B cell (primary cell): Measurements from ENCODE around the gene CNPPD1. TPM values are rescaled to one million over a fixed set of nuclear protein-coding genes. Genes with fewer than 3 reads are reported as not detected.

ENCODE experiments used
- ATAC-seq: fragments of 200-7000 bp; cut with Tn5 transposase; one replicate; pipeline ENCODE4 v1.10.0; 2021; ENCODE audit warnings: low read depth, mild to moderate bottlenecking, moderate number of reproducible peaks, moderate library complexity
- CTCF ChIA-PET: fragments of 350-600 bp; sonication (Branson Sonifier 250); formaldehyde crosslinking; loops from one replicate; lab custom pipeline; 2021; ENCODE audit warnings: antibody characterized with exemption, inconsistent platforms; lab: Charles Lee
- POLR2A ChIA-PET: fragments of 350-600 bp; sonication (Branson Sonifier 250); formaldehyde crosslinking; loops from one replicate; lab custom pipeline; 2021; ENCODE audit warnings: antibody characterized with exemption; lab: Charles Lee
- DNase-seq: peaks from one replicate; pipeline ENCODE4 v3.0.0; 2013
- H2AFZ ChIP-seq: 2 replicates; pipeline ENCODE4 v1.6.1; 2012; ENCODE audit warnings: mild to moderate bottlenecking, low read depth, low read length; ENCODE audit not compliant: insufficient read depth, poor library complexity, severe bottlenecking
- H3K27ac ChIP-seq, 2 donors: 1 replicate in 1 of 2; 2 replicates in 1 of 2; pipeline ENCODE4 v1.5.1; 2012 to 2013; ENCODE audit warnings: low read length in 2 of 2, mild to moderate bottlenecking in 2 of 2, moderate library complexity in 1 of 2
- H3K27me3 ChIP-seq, 4 experiments: fragments of 200-600 bp in 1 of 4; sonication (generic) in 1 of 4; replicated peaks in 1 of 4; 1 replicate in 2 of 4; 2 replicates in 2 of 4; pipeline versions ENCODE4 v1.6.1 to v1.7.0; 2013 to 2016; ENCODE audit warnings: low read length in 3 of 4, mild to moderate bottlenecking in 2 of 4, mixed read lengths in 1 of 4, moderate library complexity in 1 of 4; ENCODE audit not compliant: insufficient read depth in 4 of 4, control insufficient read depth in 3 of 4; ENCODE audit errors: control extremely low read depth in 1 of 4
- H3K36me3 ChIP-seq, 2 experiments: replicated peaks in 1 of 2; 1 replicate in 1 of 2; 2 replicates in 1 of 2; pipeline versions ENCODE4 v1.6.1 to v1.7.1; 2013; ENCODE audit warnings: low read length in 1 of 2; ENCODE audit not compliant: insufficient read depth in 2 of 2, control insufficient read depth in 1 of 2; ENCODE audit errors: control extremely low read depth in 1 of 2, extremely low read depth in 1 of 2
- H3K4me1 ChIP-seq, 2 donors: fragments of 200-600 bp in 1 of 2; sonication (generic) in 1 of 2; 1 replicate in 1 of 2; 2 replicates in 1 of 2; pipeline versions ENCODE4 v1.5.1 to v1.6.1; 2013 to 2017; ENCODE audit warnings: low read length in 2 of 2; ENCODE audit not compliant: control insufficient read depth in 2 of 2, insufficient read depth in 2 of 2
- H3K4me2 ChIP-seq: replicated peaks from 2 replicates; pipeline ENCODE3; 2012; ENCODE audit warnings: mild to moderate bottlenecking, low read depth, low read length; ENCODE audit not compliant: poor library complexity, severe bottlenecking
- H3K4me3 ChIP-seq, 5 experiments: fragments of 200-600 bp in 1 of 5; sonication (generic) in 1 of 5; 1 replicate in 3 of 5; 2 replicates in 2 of 5; pipeline versions ENCODE4 v1.5.1 to v1.7.0; 2011 to 2016; ENCODE audit warnings: low read length in 4 of 5, mild to moderate bottlenecking in 4 of 5, low read depth in 2 of 5, control low read depth in 1 of 5, moderate library complexity in 1 of 5; ENCODE audit not compliant: insufficient read depth in 1 of 5; ENCODE audit errors: control extremely low read depth in 1 of 5, extremely low read depth in 1 of 5
- H3K79me2 ChIP-seq: fragments of 200-600 bp; sonication (generic); one replicate; pipeline ENCODE4 v1.6.0; 2016; ENCODE audit warnings: low read length; ENCODE audit not compliant: control insufficient read depth, insufficient read depth
- H3K9ac ChIP-seq: fragments of 200-600 bp; sonication (generic); 2 replicates; pipeline ENCODE4 v1.6.1; 2017; ENCODE audit warnings: mild to moderate bottlenecking, low read length, moderate library complexity
- H3K9me3 ChIP-seq, 3 donors: one replicate each; pipeline versions ENCODE4 v1.6.1 to v1.7.1; 2013; ENCODE audit warnings: low read length in 2 of 3; ENCODE audit not compliant: control insufficient read depth in 2 of 3, insufficient read depth in 1 of 3; ENCODE audit errors: control extremely low read depth in 1 of 3
- H4K20me1 ChIP-seq: 2 replicates; pipeline ENCODE4 v1.6.0; 2012; ENCODE audit warnings: mild to moderate bottlenecking, low read length; ENCODE audit not compliant: insufficient read depth, control insufficient read depth, poor library complexity, severe bottlenecking
- H3K27ac Mint-ChIP-seq: one replicate; pipeline ENCODE4 v1.8.0; 2021; ENCODE audit warnings: mixed read lengths
- H3K27me3 Mint-ChIP-seq: one replicate; pipeline ENCODE4 v1.8.0; 2021; ENCODE audit warnings: mixed read lengths
- H3K4me1 Mint-ChIP-seq: one replicate; pipeline ENCODE4 v1.8.0; 2021; ENCODE audit warnings: mixed read lengths
- H3K4me3 Mint-ChIP-seq: one replicate; pipeline ENCODE4 v1.8.0; 2021; ENCODE audit warnings: mixed read lengths
- H3K9me3 Mint-ChIP-seq: one replicate; pipeline ENCODE4 v1.8.0; 2022; ENCODE audit warnings: mixed read lengths; ENCODE audit not compliant: insufficient read depth
- CTCF ChIP-seq: fragments of 200-600 bp; IDR thresholded peaks from one replicate; pipeline ENCODE4 v1.8.0; 2022; ENCODE audit warnings: antibody characterized with exemption, mild to moderate bottlenecking
- EZH2 ChIP-seq: IDR thresholded peaks from 2 replicates; pipeline ENCODE4 v1.6.1; 2012; ENCODE audit warnings: borderline replicate concordance, low read depth, mild to moderate bottlenecking, moderate library complexity, low read length; ENCODE audit not compliant: insufficient read depth, poor library complexity, severe bottlenecking
- WGBS: methylation state at CpG from one replicate; pipeline ENCODE4 v1.1.5; 2013; ENCODE audit warnings: missing lambda C conversion rate; ENCODE audit not compliant: insufficient coverage; 5-methylcytosine and 5-hydroxymethylcytosine counted together
- intact Hi-C: fragments of 100-400 bp; cut with micrococcal nuclease; formaldehyde crosslinking; loops from one replicate; pipeline ENCODE4 v1.10.0; 2022
- polyA plus RNA-seq: library from polyadenylated mRNA; depleted of rRNA; stranded (reverse); fragments of >200 nt; gene quantifications from 2 replicates; pipeline ENCODE4 v1.2.3, GENCODE V29; 2012
- total RNA-seq, 2 donors: library from RNA; stranded (reverse); fragments of 120-200 nt in 1 of 2; gene quantifications; 1 replicate in 1 of 2; 2 replicates in 1 of 2; pipeline versions ENCODE4 v1.2.3 to v1.2.4, GENCODE V29; 2013 to 2022

CNPPD1 gene
- total and polyA plus RNA-seq, 2 donors (not counting 1 experiment from before 2014, with no cell fraction given), result 150 to 159 TPM

GRCh38 chr2:219122202-219122980 lies 54.3 kb downstream of the CNPPD1 start:
- Histone ChIP-seq H3K79me2 (peaks cover 11% of the 10 kb centered on the region), H3K36me3 (peaks cover 3 to 16% of the 10 kb centered on the region in 2 experiments), H3K27me3 (no peaks in the 10 kb centered on the region), H3K4me2 (no peak overlapping the region), H3K4me1 (no peaks in the 10 kb centered on the region), H3K27ac (no peak overlapping the region), H3K4me3 (no peak overlapping the region), H3K9me3 (no peaks in the 10 kb centered on the region), H2AFZ (no peak overlapping the region), H3K9ac (no peak overlapping the region), H4K20me1 (peaks cover 59% of the 10 kb centered on the region)
- ChIA-PET POLR2A (no interaction called here), CTCF (interaction anchor here (0.6 to 5.0 kb wide), 11 partner anchors 19 to 173 kb away, joined by 3 to 75 read pairs (median 4); no protein-coding TSS in a partner anchor)
- no peaks in the 10 kb centered on the region for H3K27me3 Mint-ChIP-seq
- no peak for TF ChIP-seq EZH2
- TF ChIP-seq CTCF, result no peak
- WGBS, result 100% methylated on average over 2 of the region's 5 CpGs
- peaks cover 2% of the 10 kb centered on the region for H3K4me1 Mint-ChIP-seq
- DNase-seq (no peak), ATAC-seq (no peak)
- intact Hi-C loops, result no loop called here
- no peaks in the 10 kb centered on the region for H3K9me3 Mint-ChIP-seq
- H3K4me3 Mint-ChIP-seq, result no peak overlapping the region
- no peak overlapping the region for H3K27ac Mint-ChIP-seq

Other genes starting within 250 kb of the CNPPD1 start
- 0.12 TPM in 1 of 2 replicates, not detected in the other for gene CDK5R2, start 217.3 kb downstream of the CNPPD1 start, total RNA-seq
- gene CDK5R2, start 217.3 kb downstream of the CNPPD1 start, polyA plus RNA-seq, result not detected in 2 replicates
- gene FEV, start 191.7 kb downstream of the CNPPD1 start, total RNA-seq, result not detected in 2 replicates
- not detected in 2 replicates for gene FEV, start 191.7 kb downstream of the CNPPD1 start, polyA plus RNA-seq
- not detected in 2 replicates for gene CRYBA2, start 183.5 kb downstream of the CNPPD1 start, total RNA-seq
- not detected in 2 replicates for gene CRYBA2, start 183.5 kb downstream of the CNPPD1 start, polyA plus RNA-seq
- gene CFAP65, start 135.4 kb downstream of the CNPPD1 start, total RNA-seq, result not detected in 2 replicates
- not detected in 2 replicates for gene CFAP65, start 135.4 kb downstream of the CNPPD1 start, polyA plus RNA-seq
- gene IHH, start 116.0 kb downstream of the CNPPD1 start, total RNA-seq, result 0.22 TPM in 1 of 2 replicates, not detected in the other
- 0.15 TPM in 1 of 2 replicates, not detected in the other for gene IHH, start 116.0 kb downstream of the CNPPD1 start, polyA plus RNA-seq
- gene NHEJ1, start 16.1 kb downstream of the CNPPD1 start, total RNA-seq, result 20.3 and 25.0 TPM in 2 replicates
- gene NHEJ1, start 16.1 kb downstream of the CNPPD1 start, polyA plus RNA-seq, result 13.0 and 14.9 TPM in 2 replicates
- gene SLC23A3, start 6.9 kb downstream of the CNPPD1 start, total RNA-seq, result 15.2 and 16.6 TPM in 2 replicates
- 2.2 and 2.4 TPM in 2 replicates for gene SLC23A3, start 6.9 kb downstream of the CNPPD1 start, polyA plus RNA-seq
- gene RETREG2, start 1.4 kb upstream of the CNPPD1 start, total RNA-seq, result 86.3 and 102 TPM in 2 replicates
- 45.4 and 46.7 TPM in 2 replicates for gene RETREG2, start 1.4 kb upstream of the CNPPD1 start, polyA plus RNA-seq
- gene ZFAND2B, start 29.9 kb upstream of the CNPPD1 start, total RNA-seq, result 55.2 and 58.7 TPM in 2 replicates
- gene ZFAND2B, start 29.9 kb upstream of the CNPPD1 start, polyA plus RNA-seq, result 115 and 116 TPM in 2 replicates
- gene ABCB6, start 42.0 kb upstream of the CNPPD1 start, total RNA-seq, result 10.5 and 12.3 TPM in 2 replicates
- gene ABCB6, start 42.0 kb upstream of the CNPPD1 start, polyA plus RNA-seq, result 11.6 and 15.3 TPM in 2 replicates
- gene ATG9A, start 52.7 kb upstream of the CNPPD1 start, total RNA-seq, result 59.4 and 65.5 TPM in 2 replicates
- gene ATG9A, start 52.7 kb upstream of the CNPPD1 start, polyA plus RNA-seq, result 41.8 and 42.7 TPM in 2 replicates
- 181 and 199 TPM in 2 replicates for gene ANKZF1, start 52.9 kb upstream of the CNPPD1 start, total RNA-seq
- 152 and 180 TPM in 2 replicates for gene ANKZF1, start 52.9 kb upstream of the CNPPD1 start, polyA plus RNA-seq
- gene GLB1L, start 68.5 kb upstream of the CNPPD1 start, total RNA-seq, result 3.9 and 4.1 TPM in 2 replicates
- gene GLB1L, start 68.5 kb upstream of the CNPPD1 start, polyA plus RNA-seq, result 2.4 and 2.9 TPM in 2 replicates
- gene STK16, start 68.6 kb upstream of the CNPPD1 start, total RNA-seq, result 29.0 and 29.3 TPM in 2 replicates
- 46.9 and 60.1 TPM in 2 replicates for gene STK16, start 68.6 kb upstream of the CNPPD1 start, polyA plus RNA-seq
- gene TUBA4B, start 76.3 kb upstream of the CNPPD1 start, total RNA-seq, result not detected in 2 replicates
- gene TUBA4B, start 76.3 kb upstream of the CNPPD1 start, polyA plus RNA-seq, result 0.12 TPM in 1 of 2 replicates, not detected in the other
- gene TUBA4A, start 77.0 kb upstream of the CNPPD1 start, total RNA-seq, result 196 and 213 TPM in 2 replicates
- 155 and 338 TPM in 2 replicates for gene TUBA4A, start 77.0 kb upstream of the CNPPD1 start, polyA plus RNA-seq
- 169 and 184 TPM in 2 replicates for gene DNAJB2, start 102.4 kb upstream of the CNPPD1 start, total RNA-seq
- 127 and 222 TPM in 2 replicates for gene DNAJB2, start 102.4 kb upstream of the CNPPD1 start, polyA plus RNA-seq
- not detected in 2 replicates for gene PTPRN, start 132.5 kb upstream of the CNPPD1 start, total RNA-seq
- 0.04 and 0.09 TPM in 2 replicates for gene PTPRN, start 132.5 kb upstream of the CNPPD1 start, polyA plus RNA-seq
- gene RESP18, start 155.8 kb upstream of the CNPPD1 start, total RNA-seq, result not detected in 2 replicates
- not detected in 2 replicates for gene RESP18, start 155.8 kb upstream of the CNPPD1 start, polyA plus RNA-seq
- 91.1 and 91.7 TPM in 2 replicates for gene DNPEP, start 211.0 kb upstream of the CNPPD1 start, total RNA-seq
- gene DNPEP, start 211.0 kb upstream of the CNPPD1 start, polyA plus RNA-seq, result 82.6 and 97.4 TPM in 2 replicates
- gene DES, start 241.5 kb upstream of the CNPPD1 start, total RNA-seq, result not detected in 2 replicates
- not detected in 2 replicates for gene DES, start 241.5 kb upstream of the CNPPD1 start, polyA plus RNA-seq